ENCODE measurements around the gene SRRD. TPM values are rescaled to one million over a fixed set of nuclear protein-coding genes. Genes with fewer than 3 reads are reported as not detected.
A peak's percentile ranks its signal among the peaks of the same experiment; 100 is the strongest.

SRRD gene
- total RNA-seq, 1 donor from 2014 or later = 13.5 TPM

- no peak for FAIRE-seq
- DNase-seq (ENCODE audit: low spot score in 2 of 2) = no peak
These were observed 3.1 kb upstream of the SRRD start for GRCh38 chr22:26480611-26480932.

DNA sequence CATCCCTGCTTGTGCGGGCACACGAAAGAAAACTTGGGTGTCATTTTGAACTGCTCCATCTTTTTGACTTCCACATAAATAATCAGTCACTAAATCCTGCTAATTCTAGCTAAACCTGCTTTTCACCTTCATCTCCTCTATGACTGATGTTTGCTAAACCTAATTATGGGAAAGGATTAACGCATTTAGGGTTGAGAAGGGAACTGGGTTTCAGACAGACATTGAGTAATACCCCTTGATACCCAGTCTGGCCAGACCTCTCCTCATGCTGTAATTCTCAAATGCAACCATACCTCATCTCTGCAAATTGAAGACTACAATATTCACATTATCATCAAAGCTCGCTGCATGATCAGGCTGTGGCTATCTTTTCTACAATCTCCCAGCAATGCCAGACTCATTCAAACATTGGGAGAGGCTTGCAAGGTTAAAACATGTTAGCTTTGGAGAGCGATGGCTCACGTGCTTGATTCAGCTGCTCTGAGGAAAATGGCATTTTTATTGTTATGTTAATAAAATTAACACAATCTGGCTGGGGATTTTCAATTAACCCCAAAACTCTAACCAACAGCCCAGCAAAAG, 2.5 kb upstream of the SRRD start:
- FAIRE-seq = no peak
- DNase-seq (ENCODE audit: low spot score in 2 of 2) = no peak

DNA sequence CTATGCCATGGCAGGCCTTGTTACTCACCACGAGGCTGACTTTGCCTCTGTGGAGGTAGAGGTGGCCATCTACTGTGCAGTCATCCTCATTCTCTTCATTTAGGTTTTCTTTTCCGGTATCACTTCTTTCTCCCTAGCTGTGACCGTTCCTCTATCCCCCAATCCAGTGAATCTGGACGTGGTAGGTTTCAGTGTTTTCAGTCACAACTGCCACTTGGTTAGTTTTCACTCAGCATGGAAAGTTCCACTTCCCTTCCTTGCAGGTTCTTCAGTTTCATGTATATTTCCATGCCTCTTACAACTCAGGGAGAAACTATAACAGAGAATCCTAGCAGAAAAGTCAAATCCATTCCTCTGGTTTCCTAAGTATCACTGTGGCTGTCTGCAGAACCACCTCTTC, 2.0 kb upstream of the SRRD start:
- DNase-seq (ENCODE audit: low spot score in 2 of 2) (no peak), FAIRE-seq (no peak)

GRCh38 chr22:26482161-26482560, 1.5 kb upstream of the SRRD start:
- no peak for DNase-seq (ENCODE audit: low spot score in 2 of 2)
- FAIRE-seq = no peak

GRCh38 chr22:26483043-26483438, 636 bp upstream of the SRRD start:
- DNase-seq (ENCODE audit: low spot score in 2 of 2) (no peak), FAIRE-seq (no peak)

- FAIRE-seq (no peak), DNase-seq (ENCODE audit: low spot score in 2 of 2) (no peak)
These were observed 656 bp downstream of the SRRD start for GRCh38 chr22:26484360-26484706.

GRCh38 chr22:26485013-26485412, 1.3 kb downstream of the SRRD start:
- DNase-seq (ENCODE audit: low spot score in 2 of 2) (no peak), FAIRE-seq (no peak)

- FAIRE-seq (no peak), DNase-seq (ENCODE audit: low spot score in 2 of 2) (no peak)
These were observed 2.2 kb downstream of the SRRD start for GRCh38 chr22:26485806-26486390.

DNA sequence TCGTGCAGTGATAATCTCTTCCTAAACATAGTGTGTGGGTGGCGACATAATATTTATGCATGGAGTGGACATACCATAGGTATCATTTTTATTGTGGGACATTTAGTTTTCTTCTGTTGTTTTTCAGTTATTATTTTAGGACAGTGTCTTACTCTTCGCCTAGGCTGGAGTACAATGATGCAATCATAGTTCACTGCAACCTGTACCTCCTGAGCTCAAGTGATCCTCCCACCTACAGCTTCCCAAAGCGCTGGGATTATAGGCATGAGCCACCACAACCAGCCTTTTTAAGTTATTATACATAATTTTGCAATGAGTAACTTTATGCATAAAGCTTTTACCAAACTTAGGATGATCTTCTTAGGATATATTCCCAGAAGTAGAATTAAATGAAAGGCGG, 2.7 kb downstream of the SRRD start:
- DNase-seq (ENCODE audit: low spot score in 2 of 2) (no peak), FAIRE-seq (no peak)

- no peak for FAIRE-seq
- no peak for DNase-seq (ENCODE audit: low spot score in 2 of 2)
These were observed 4.3 kb downstream of the SRRD start for GRCh38 chr22:26487996-26488395.

GRCh38 chr22:26489447-26490036, 5.9 kb downstream of the SRRD start:
- FAIRE-seq (no peak), DNase-seq (ENCODE audit: low spot score in 2 of 2) (no peak)

DNA sequence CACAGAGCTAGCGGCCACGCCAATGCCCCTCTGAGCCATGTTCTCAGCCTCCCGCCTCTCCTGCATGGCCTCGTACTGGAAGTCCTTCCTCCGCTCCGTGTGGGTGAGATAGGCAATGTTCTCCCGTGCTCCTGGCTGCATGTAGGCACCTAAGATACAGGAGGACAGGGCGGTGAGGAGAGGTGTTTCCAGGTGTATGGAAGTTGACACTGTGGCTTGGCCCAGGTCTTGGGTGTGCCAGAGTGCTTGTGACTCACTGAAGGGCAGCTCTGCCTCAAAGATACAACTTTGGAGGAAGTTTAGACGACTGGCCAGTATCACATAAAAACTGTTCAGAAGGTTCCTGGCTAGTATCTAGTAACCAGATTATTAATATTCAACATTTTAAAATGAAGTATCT, 8.5 kb downstream of the SRRD start:
- FAIRE-seq (no peak), DNase-seq (ENCODE audit: low spot score in 2 of 2) (no peak)

GRCh38 chr22:26494506-26494905, 10.8 kb downstream of the SRRD start:
- FAIRE-seq (no peak), DNase-seq (ENCODE audit: low spot score in 2 of 2) (no peak)

DNA sequence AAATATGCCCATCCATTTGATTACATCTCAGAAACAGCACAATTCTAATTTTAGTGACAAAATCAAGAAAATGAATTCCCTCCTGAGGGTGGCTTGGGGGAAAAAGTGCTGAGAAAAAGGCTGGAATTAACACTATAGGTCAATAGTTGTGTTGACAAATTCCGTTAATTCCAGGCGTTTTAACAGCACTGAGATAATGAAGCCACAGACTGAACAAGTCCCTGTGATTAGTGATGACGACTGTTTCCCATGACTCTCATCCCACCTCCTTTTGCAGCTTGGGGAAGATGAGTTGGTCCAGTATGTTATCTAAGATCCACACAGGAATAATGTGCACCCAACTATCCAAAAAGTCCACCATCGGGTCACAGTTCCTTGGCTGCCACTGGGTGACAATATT, 12.8 kb downstream of the SRRD start:
- FAIRE-seq (no peak), DNase-seq (ENCODE audit: low spot score in 2 of 2) (no peak)

- FAIRE-seq = no peak
- DNase-seq (ENCODE audit: low spot score in 2 of 2) = no peak
These were observed 15.6 kb downstream of the SRRD start for GRCh38 chr22:26499188-26499703.

DNA sequence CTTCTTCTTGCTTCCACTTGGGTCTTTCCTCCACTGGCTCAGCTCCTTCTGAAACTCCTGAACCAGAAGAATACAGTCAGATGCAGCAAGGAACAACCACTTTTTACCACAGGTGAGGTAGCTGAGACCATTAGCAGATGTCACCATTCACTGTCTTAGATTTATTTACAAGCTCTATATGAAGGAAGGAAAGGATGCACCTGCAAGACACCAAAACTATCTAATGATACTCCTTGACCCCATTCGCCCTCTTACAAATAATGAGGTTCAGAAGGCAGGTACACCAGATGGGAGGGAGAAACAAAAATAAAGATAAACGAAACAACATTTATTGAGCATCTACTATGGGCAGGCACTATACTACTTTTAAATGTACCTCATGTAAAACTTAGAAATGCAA, 18.3 kb downstream of the SRRD start:
- DNase-seq (ENCODE audit: low spot score in 2 of 2) = no peak
- no peak for FAIRE-seq

GRCh38 chr22:26502688-26503561, 19.2 kb downstream of the SRRD start:
- DNase-seq (ENCODE audit: low spot score in 2 of 2) (no peak), FAIRE-seq (no peak)

DNA sequence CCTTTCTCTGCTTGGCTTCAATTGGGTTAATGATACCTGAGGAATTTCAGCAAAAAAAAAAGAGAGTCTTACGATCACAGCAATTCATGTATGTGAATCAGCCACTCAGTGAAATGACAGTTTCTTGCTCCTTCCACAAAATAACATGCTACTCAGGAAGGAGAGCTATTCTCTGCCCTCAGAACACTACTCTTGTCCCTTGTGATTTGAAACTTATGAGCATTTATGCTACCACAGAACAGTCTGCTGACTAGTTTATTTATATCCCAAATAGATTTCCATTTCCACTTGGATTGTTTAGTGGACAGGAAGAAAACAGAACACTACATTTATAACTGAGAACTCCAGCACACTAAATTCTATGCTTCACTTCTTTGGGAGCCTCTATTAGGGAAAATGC, 20.1 kb downstream of the SRRD start:
- DNase-seq (ENCODE audit: low spot score in 2 of 2) (no peak), FAIRE-seq (no peak)

GRCh38 chr22:26508148-26508547, 24.5 kb downstream of the SRRD start:
- FAIRE-seq = no peak
- DNase-seq (ENCODE audit: low spot score in 2 of 2) = no peak

DNA sequence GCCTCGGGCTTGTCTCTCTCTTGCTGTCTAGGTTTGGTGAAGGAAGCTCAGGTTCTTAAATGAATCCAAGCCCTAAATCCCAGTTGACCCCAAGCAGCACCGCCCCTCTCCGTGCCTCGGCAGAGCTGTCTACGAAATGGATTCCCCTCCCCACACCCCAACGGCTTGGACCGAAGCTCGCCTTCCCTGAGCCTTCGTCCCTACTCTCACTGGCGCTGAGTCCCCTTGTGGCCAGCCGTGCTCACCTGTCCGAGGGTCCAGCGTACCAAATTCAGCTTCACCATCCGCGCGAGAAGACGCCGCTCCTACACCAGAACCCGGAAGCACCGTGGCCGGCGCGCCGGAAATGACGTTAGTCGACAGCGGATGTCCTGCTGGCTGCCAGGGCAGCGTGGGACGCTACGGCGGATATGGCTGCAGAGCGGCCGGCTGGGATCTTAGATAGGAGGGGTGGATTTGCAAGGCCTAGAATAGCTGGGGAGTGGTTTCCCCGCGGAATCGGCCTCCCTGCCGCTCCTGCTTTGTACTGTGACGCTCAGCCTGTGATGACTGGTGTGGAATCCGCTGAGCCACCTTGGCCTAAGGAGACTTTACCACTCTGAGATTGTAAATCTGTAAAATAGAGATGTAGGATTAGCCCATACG, 28.6 kb downstream of the SRRD start, which contains the start of gene TFIP11:
Gene TFIP11, minus strand, starts transcription at position 325 of the 645 bp plus-strand sequence. CDS start 2,201 bp downstream, outside the sequence.
- FAIRE-seq = no peak

GRCh38 chr22:26513838-26514237, 30.2 kb downstream of the SRRD start:
- no peak for DNase-seq (ENCODE audit: low spot score in 2 of 2)
- no peak for FAIRE-seq

More for the DNA sequence above, 28.6 kb downstream of the SRRD start, which contains the start of gene TFIP11:
- peak; percentile 74 to 92 for DNase-seq (ENCODE audit: low spot score in 2 of 2)

All from frontal cortex (tissue), 4 donors.